ENCODE measurements around the gene CRY1. TPM values are rescaled to one million over a fixed set of nuclear protein-coding genes. Genes with fewer than 3 reads are reported as not detected.
A peak's percentile ranks its signal among the peaks of the same experiment; 100 is the strongest.
"Not testable (repeated sequence)": the region's sequence is repeated elsewhere in the genome, so short reads cannot be mapped to it uniquely, and the experiment has no call there.

Gene CRY1
- total RNA-seq, 4 donors from 2014 or later: 23.7 to 51.2 (median 40.1) TPM

DNA sequence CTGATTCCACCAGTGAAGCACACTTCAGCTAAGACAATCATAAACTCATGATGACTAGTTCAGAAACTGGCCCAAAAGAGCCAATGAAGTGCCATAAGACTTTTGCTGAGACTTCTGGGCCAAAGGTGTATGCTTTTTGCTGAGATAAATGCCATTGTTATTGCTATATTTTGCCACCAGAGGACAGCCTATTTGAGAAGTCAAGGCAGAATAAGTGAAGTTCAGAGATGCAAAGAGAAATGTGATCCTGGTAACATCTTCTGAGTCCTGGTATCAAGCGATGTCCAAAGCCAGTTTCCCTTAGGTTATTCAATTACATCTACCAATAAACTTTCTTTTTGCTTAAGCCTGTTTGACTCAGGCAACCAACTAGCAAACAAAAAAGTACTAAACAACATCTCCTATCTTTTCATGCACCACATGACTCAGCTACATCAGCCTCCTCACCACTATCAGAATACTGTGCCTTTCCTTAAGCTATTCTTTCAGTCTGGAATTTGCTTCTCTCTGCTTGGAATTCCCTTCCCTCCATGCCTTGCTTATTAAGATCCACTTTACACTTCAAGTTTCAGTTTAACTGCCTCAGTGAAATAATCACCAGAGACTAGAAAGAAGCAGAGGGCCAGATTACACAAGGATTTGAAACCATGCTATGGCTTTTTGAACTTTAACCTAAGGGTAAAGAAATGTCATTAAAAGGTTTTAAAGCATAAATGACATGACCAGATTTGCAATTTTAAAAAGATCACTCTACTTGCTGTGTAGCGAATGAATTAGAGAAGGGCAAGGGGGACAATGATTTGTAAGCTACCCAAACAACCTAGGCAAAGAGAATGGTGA is 14.0 kb downstream of the CRY1 start:
- Histone ChIP-seq H3K27me3 (no peaks in the 10 kb centered on the region), H3K4me3 (no peak overlapping the region), H3K9me3 (no peaks in the 10 kb centered on the region), H3K36me3 (no peaks in the 10 kb centered on the region), H3K27ac (no peak overlapping the region), H3K4me1 (peaks cover 0 to 20% (median 3%) of the 10 kb centered on the region in 3 donors)
- TF ChIP-seq POLR2A (IDR thresholded peaks at IDR 0.05) (no peak), EP300 (IDR thresholded peaks at IDR 0.05) (no peak)
- TF ChIP-seq, protein P1, sequence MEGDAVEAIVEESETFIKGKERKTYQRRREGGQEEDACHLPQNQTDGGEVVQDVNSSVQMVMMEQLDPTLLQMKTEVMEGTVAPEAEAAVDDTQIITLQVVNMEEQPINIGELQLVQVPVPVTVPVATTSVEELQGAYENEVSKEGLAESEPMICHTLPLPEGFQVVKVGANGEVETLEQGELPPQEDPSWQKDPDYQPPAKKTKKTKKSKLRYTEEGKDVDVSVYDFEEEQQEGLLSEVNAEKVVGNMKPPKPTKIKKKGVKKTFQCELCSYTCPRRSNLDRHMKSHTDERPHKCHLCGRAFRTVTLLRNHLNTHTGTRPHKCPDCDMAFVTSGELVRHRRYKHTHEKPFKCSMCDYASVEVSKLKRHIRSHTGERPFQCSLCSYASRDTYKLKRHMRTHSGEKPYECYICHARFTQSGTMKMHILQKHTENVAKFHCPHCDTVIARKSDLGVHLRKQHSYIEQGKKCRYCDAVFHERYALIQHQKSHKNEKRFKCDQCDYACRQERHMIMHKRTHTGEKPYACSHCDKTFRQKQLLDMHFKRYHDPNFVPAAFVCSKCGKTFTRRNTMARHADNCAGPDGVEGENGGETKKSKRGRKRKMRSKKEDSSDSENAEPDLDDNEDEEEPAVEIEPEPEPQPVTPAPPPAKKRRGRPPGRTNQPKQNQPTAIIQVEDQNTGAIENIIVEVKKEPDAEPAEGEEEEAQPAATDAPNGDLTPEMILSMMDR (IDR thresholded peaks at IDR 0.05): peak; percentile 7 to 41 (median 24)
- no peak for ATAC-seq
- WGBS, 2 donors (ENCODE audit: low coverage in 1 of 2): 83 to 87% methylated on average over 1 to 2 of the region's 2 CpGs

GRCh38 chr12:107073266-107073665 is 20.1 kb downstream of the CRY1 start:
- not testable (repeated sequence) for ATAC-seq, H3K4me1 ChIP-seq, H3K27ac ChIP-seq, H3K9me3 ChIP-seq, H3K4me3 ChIP-seq, H3K36me3 ChIP-seq, H3K27me3 ChIP-seq
- WGBS, 2 donors (ENCODE audit: low coverage in 1 of 2): 88 to 90% methylated on average over 3 to 5 of the region's 5 CpGs

- no peak for ATAC-seq
- H3K27me3 ChIP-seq: no peaks in the 10 kb centered on the region
- WGBS, 2 donors (ENCODE audit: low coverage in 1 of 2): 95% methylated on average over 4 of the region's 4 CpGs; no CpG with 5 or more reads in 1 of the 2 donors
- no peaks in the 10 kb centered on the region for H3K36me3 ChIP-seq
- no peak overlapping the region for H3K4me3 ChIP-seq
- TF ChIP-seq, protein P1 (IDR thresholded peaks at IDR 0.05): no peak
- TF ChIP-seq POLR2A (IDR thresholded peaks at IDR 0.05) (no peak), EP300 (IDR thresholded peaks at IDR 0.05) (no peak), POLR2AphosphoS5 (IDR thresholded peaks at IDR 0.05) (no peak)
- H3K9me3 ChIP-seq: peaks cover 0 to 8% (median 0%) of the 10 kb centered on the region in 3 donors
- H3K4me1 ChIP-seq: no peaks in the 10 kb centered on the region
- no peak overlapping the region for H3K27ac ChIP-seq
Observed at GRCh38 chr12:107066691-107067090, 26.7 kb downstream of the CRY1 start.

- H3K4me1 ChIP-seq: no peaks in the 10 kb centered on the region
- no peak overlapping the region for H3K27ac ChIP-seq
- TF ChIP-seq POLR2AphosphoS5 (IDR thresholded peaks at IDR 0.05): no peak
- TF ChIP-seq EP300 (IDR thresholded peaks at IDR 0.05): no peak
- TF ChIP-seq, protein P1 (IDR thresholded peaks at IDR 0.05): no peak
- no peak for TF ChIP-seq POLR2A (IDR thresholded peaks at IDR 0.05)
- peaks cover 0 to 8% (median 0%) of the 10 kb centered on the region in 3 donors for H3K9me3 ChIP-seq
- no peak for ATAC-seq
- no peaks in the 10 kb centered on the region for H3K27me3 ChIP-seq
- H3K36me3 ChIP-seq: no peaks in the 10 kb centered on the region
- no peak overlapping the region for H3K4me3 ChIP-seq
Observed at GRCh38 chr12:107064687-107065086, 28.7 kb downstream of the CRY1 start.

DNA sequence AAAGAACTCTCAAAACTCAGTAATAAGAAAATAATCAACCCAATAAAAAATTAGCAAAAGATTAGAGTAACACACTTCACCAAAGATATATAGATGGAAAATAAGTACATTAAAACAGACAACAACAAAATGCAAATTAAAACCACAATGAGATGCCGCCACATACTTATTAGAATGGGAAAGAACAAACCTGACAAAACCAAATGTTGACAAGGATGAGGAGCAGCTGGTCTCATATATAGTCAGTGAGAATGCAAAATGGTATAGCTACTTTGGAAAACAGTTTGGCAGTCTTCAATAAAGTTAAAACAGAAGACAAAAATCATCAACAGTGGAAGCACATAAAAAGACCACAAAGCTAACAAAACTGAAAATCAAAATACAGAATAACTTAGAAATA is 29.1 kb downstream of the CRY1 start:
- H3K4me3 ChIP-seq: no peak overlapping the region
- no peaks in the 10 kb centered on the region for H3K36me3 ChIP-seq
- ATAC-seq: no peak
- H3K27me3 ChIP-seq: no peaks in the 10 kb centered on the region
- H3K9me3 ChIP-seq: peaks cover 0 to 8% (median 0%) of the 10 kb centered on the region in 3 donors
- WGBS, 2 donors (ENCODE audit: low coverage in 1 of 2): 93 to 100% methylated on average over 1 of the region's 1 CpG
- H3K27ac ChIP-seq: no peak overlapping the region
- TF ChIP-seq, protein P1 (IDR thresholded peaks at IDR 0.05): no peak
- no peak for TF ChIP-seq POLR2A (IDR thresholded peaks at IDR 0.05)
- TF ChIP-seq POLR2AphosphoS5 (IDR thresholded peaks at IDR 0.05): no peak
- H3K4me1 ChIP-seq: no peaks in the 10 kb centered on the region
